Nephron progenitor cell (in vitro differentiated cells): Measurements from ENCODE around the gene GYG1.

Source experiments
- DNase-seq: peaks from one replicate; pipeline ENCODE4 v3.0.0; 2021
- H3K27ac Mint-ChIP-seq: 2 replicates; pipeline ENCODE4 v1.8.0; 2021; ENCODE audit warnings: mild to moderate bottlenecking, moderate library complexity, mixed read lengths
- H3K27me3 Mint-ChIP-seq: 2 replicates; pipeline ENCODE4 v1.8.0; 2021; ENCODE audit warnings: mild to moderate bottlenecking, low read depth, mixed read lengths; ENCODE audit not compliant: poor library complexity
- H3K36me3 Mint-ChIP-seq: 2 replicates; pipeline ENCODE4 v1.8.0; 2021; ENCODE audit warnings: low read depth, mixed read lengths
- H3K4me1 Mint-ChIP-seq: 2 replicates; pipeline ENCODE4 v1.8.0; 2021; ENCODE audit warnings: mixed read lengths
- H3K4me3 Mint-ChIP-seq: 2 replicates; pipeline ENCODE4 v1.8.0; 2021; ENCODE audit warnings: mild to moderate bottlenecking, moderate library complexity, mixed read lengths
- H3K9me3 Mint-ChIP-seq: 2 replicates; pipeline ENCODE4 v1.8.0; 2021; ENCODE audit warnings: mild to moderate bottlenecking, moderate library complexity, mixed read lengths
- TF ChIP-seq, protein P1 (sequence below): fragments of 200-600 bp; sonication (generic); IDR thresholded peaks from 2 replicates; pipeline ENCODE4 v1.5.0; 2021; ENCODE audit warnings: antibody characterized with exemption

Gene GYG1

DNA sequence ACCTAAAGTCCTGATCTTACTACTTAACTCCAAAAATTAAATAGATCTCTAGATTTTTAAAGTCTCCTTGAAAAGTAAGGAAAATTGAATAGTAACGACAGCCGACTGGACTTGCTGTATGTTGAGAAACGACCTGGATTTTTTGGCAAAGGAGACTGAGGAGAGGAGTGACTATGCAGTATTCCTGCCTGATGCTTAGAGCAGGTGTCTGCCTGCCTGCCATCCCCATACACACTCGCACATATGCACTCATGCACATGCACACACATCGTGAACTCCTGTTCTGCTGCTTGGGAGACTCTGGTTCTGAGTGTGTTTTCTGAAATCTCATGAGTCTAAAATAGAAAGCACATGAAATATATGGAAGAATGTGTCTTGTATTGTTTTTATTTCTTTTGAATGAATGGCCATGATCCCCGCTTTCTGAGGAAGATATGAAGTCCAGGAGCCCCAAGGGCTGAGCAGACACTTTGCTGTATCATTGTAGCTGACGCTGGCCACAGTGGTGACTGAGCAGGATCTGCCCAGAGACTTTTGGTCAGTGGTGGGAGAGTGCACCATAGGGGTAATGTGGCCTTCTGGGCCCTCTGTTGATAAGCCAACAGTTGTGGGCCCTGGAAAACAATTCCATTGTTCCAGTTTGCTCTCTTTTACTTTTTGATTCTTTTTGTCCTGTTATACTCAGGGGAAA, 16.4 kb downstream of the GYG1 start:
- H3K36me3 Mint-ChIP-seq, result peaks cover 15% of the 10 kb centered on the region
- DNase-seq, result no peak
- TF ChIP-seq, protein P1, sequence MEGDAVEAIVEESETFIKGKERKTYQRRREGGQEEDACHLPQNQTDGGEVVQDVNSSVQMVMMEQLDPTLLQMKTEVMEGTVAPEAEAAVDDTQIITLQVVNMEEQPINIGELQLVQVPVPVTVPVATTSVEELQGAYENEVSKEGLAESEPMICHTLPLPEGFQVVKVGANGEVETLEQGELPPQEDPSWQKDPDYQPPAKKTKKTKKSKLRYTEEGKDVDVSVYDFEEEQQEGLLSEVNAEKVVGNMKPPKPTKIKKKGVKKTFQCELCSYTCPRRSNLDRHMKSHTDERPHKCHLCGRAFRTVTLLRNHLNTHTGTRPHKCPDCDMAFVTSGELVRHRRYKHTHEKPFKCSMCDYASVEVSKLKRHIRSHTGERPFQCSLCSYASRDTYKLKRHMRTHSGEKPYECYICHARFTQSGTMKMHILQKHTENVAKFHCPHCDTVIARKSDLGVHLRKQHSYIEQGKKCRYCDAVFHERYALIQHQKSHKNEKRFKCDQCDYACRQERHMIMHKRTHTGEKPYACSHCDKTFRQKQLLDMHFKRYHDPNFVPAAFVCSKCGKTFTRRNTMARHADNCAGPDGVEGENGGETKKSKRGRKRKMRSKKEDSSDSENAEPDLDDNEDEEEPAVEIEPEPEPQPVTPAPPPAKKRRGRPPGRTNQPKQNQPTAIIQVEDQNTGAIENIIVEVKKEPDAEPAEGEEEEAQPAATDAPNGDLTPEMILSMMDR, result no peak

GRCh38 chr3:149009732-149010131, 18.4 kb downstream of the GYG1 start:
- Mint-ChIP-seq H3K4me3 (no peak overlapping the region), H3K27me3 (no peaks in the 10 kb centered on the region), H3K36me3 (peaks cover 25% of the 10 kb centered on the region), H3K9me3 (no peaks in the 10 kb centered on the region), H3K4me1 (peaks cover 9% of the 10 kb centered on the region), H3K27ac (no peak overlapping the region)
- no peak for DNase-seq
- TF ChIP-seq, protein P1, result no peak

More for the DNA sequence above, 16.4 kb downstream of the GYG1 start:
- peaks cover 20% of the 10 kb centered on the region for H3K4me1 Mint-ChIP-seq
- no peaks in the 10 kb centered on the region for H3K9me3 Mint-ChIP-seq
- no peaks in the 10 kb centered on the region for H3K27me3 Mint-ChIP-seq
- H3K27ac Mint-ChIP-seq, result no peak overlapping the region
- no peak overlapping the region for H3K4me3 Mint-ChIP-seq

- Mint-ChIP-seq H3K9me3 (no peaks in the 10 kb centered on the region), H3K4me1 (peaks cover 3% of the 10 kb centered on the region), H3K4me3 (no peak overlapping the region), H3K36me3 (peaks cover 29% of the 10 kb centered on the region), H3K27ac (peak overlapping the region; percentile 78), H3K27me3 (no peaks in the 10 kb centered on the region)
- DNase-seq, result no peak
- TF ChIP-seq, protein P1, result no peak
Observed at GRCh38 chr3:149010504-149010951, 19.2 kb downstream of the GYG1 start.

- Mint-ChIP-seq H3K27ac (peak overlapping the region; percentile 78), H3K9me3 (no peaks in the 10 kb centered on the region), H3K4me1 (no peaks in the 10 kb centered on the region), H3K4me3 (no peak overlapping the region), H3K36me3 (peaks cover 31% of the 10 kb centered on the region), H3K27me3 (no peaks in the 10 kb centered on the region)
- no peak for DNase-seq
- TF ChIP-seq, protein P1, result no peak
Observed at GRCh38 chr3:149010966-149011365, 19.6 kb downstream of the GYG1 start.

DNA sequence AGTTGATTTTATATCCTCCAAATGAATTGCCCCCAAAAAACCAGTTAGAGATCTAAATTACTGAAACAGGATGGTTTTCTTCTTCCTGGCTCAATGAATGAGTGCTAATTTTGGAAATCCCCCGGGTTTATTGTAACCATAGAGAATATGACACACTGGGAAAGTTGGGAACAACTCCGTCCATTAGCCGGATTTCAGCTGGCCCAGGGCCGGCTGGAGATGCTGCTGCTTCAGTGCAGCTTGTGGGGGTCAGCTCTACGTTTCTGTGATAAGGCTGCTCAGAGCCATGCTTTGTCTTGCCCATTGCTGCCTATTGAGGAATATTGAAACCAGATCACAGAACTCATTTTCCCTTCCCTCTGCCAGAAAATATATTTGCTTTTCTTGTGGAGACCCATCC, 20.3 kb downstream of the GYG1 start:
- Mint-ChIP-seq H3K27me3 (no peaks in the 10 kb centered on the region), H3K27ac (no peak overlapping the region), H3K36me3 (peaks cover 36% of the 10 kb centered on the region), H3K4me3 (no peak overlapping the region), H3K4me1 (no peaks in the 10 kb centered on the region), H3K9me3 (no peaks in the 10 kb centered on the region)
- TF ChIP-seq, protein P1, result no peak
- DNase-seq, result no peak

DNA sequence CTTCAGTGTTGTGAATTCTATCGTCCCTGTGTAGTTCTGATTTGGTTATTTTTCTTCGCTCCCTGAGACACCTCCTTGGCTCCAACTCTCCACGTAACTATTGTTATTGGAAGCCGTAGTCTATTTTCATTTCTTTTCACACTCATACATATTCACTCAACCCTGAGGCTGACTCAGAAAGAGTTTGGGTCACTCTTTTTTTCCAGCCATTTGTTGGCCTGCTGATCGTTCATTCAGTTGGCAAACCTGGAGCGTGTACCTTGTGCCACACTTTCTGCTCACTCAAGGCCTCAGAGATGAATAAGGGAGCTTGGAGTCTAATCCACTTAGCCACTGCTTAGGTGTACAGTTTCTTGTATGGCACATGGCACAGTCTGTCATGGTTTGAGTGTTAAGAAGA, 22.4 kb downstream of the GYG1 start:
- Mint-ChIP-seq H3K4me1 (no peaks in the 10 kb centered on the region), H3K27ac (no peak overlapping the region), H3K36me3 (peaks cover 31% of the 10 kb centered on the region), H3K27me3 (no peaks in the 10 kb centered on the region), H3K9me3 (no peaks in the 10 kb centered on the region), H3K4me3 (no peak overlapping the region)
- DNase-seq, result no peak
- TF ChIP-seq, protein P1, result no peak
